KBM-7 (cell line): ENCODE data around the gene TUT4.

Experiments used
- DNase-seq: peaks from one replicate; pipeline ENCODE4 v3.0.0-alpha.2; 2015
- in situ Hi-C: fragments of 300-500 bp; cut with MboI; formaldehyde crosslinking; loops from 2 replicates; pipeline ENCODE4 v1.14.3; 2020; ENCODE audit warnings: low sequenced_read_pairs, low pct_unique_long_range_greater_than_20kb, mixed read lengths

Gene TUT4

GRCh38 chr1:52542085-52542688 is 10.7 kb downstream of the TUT4 start:
- DNase-seq, result peak; percentile 24
- in situ Hi-C loops, result no loop called here

- DNase-seq, result no peak
- in situ Hi-C loops, result no loop called here
These were observed 17.7 kb downstream of the TUT4 start for GRCh38 chr1:52534928-52535764.

- in situ Hi-C loops, result no loop called here
- DNase-seq, result no peak
These were observed 19.2 kb downstream of the TUT4 start for GRCh38 chr1:52533713-52534112.

GRCh38 chr1:52532731-52533327 is 20.1 kb downstream of the TUT4 start:
- in situ Hi-C loops, result no loop called here
- DNase-seq, result peak; percentile 39

DNA sequence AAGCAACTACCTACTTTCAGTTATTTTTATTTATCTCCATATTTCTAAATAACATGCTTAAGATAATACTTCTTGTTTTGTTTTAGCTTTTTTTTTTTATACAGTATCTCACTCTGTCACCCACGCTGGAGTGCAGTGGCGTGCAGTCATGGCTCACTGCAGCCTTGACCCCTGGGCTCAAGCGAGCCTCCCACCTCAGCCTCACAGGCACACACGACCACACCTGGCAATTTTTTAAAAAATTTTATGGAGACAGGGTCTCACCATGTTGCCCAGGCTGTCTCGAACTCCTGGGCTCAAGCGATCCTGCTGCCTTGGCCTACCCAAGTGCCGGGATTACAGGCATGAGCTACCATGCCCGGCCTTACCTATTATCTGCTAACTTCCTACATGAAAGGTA is 20.6 kb downstream of the TUT4 start:
- no peak for DNase-seq
- in situ Hi-C loops, result no loop called here

DNA sequence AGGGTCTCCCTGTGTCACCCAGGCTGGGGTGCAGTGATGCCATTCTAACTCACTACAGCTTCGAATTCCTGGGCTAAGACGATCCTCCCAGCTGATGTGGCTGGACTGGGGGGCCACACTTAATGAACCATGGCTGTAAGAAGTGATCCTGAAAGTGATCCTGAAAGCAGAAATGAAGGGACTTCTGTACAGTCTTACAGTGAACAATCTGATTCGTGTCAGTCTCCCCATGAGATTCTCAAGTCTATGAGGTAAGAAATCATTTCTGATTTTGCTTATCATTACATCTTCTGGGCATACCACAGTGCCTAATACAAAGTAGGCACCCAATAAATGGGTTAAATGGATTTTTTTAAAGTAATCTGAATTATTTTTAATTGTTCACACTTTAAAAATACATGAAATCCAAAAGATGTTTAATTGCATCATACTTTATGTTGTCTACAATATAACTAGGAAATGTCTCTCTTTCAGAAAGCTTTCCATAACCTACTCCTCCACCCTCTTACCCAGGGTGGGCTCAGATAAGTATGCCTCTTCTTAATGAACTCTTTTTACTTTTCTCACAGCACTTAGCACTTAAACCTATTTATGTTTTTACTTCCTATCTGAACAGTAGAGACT is 21.5 kb downstream of the TUT4 start:
- in situ Hi-C loops, result no loop called here
- no peak for DNase-seq

GRCh38 chr1:52530563-52531144 is 22.2 kb downstream of the TUT4 start:
- DNase-seq, result no peak
- in situ Hi-C loops, result no loop called here

DNA sequence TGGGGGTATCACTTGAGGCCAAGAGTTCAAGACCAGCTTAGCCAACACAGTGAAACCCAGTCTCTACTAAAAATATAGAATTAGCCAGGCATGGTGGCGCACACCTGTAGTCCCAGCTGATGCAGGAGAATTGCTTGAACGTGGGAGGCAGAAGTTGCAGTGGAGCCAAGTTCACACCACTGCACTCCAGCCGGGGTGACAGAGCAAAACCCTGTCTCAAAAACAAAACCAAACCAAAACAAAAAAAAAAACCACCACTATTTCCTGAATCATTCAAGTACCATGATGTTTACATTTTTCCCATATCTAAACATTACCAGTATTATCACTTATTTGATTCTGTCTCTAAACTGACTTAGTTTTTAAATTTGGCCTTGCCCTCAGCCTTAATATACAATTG is 29.5 kb downstream of the TUT4 start:
- in situ Hi-C loops, result no loop called here
- DNase-seq, result no peak

DNA sequence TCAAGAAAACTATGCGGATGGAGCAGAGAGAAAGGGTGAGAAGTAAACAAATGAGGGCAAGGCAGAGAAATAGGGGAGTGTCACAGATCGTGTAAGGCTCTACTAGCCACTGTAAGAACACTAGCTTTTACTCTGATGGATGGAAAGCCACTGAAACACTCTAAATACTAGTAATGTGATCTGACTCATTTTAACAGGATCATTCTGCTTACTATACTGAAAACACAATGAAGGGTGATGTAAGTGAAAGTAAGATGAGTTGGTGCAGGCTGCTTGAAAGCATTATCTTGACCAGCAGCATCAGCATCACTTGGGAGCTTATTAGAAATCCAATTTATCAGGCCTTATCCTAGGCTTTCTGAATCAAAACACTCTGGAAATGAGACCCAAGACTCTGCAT is 32.7 kb downstream of the TUT4 start:
- in situ Hi-C loops, result no loop called here
- DNase-seq, result no peak

DNA sequence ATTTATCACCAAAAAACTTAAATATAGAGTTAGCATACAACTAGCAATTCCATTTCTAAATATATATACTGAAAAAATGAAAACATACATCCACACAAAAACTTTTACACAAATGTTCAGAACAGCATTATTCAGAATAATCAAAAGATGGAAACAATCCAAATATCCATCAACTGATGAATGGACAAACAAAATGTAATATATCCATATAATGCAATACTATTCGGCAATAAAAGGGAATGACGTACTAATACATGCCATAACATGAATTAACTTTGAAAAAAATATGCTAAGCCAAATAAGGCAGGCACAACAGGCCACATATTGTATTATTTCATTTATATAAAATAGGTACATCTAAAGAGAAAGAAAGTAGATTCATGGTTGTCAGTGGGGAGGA is 33.9 kb downstream of the TUT4 start:
- in situ Hi-C loops, result no loop called here
- no peak for DNase-seq

DNA sequence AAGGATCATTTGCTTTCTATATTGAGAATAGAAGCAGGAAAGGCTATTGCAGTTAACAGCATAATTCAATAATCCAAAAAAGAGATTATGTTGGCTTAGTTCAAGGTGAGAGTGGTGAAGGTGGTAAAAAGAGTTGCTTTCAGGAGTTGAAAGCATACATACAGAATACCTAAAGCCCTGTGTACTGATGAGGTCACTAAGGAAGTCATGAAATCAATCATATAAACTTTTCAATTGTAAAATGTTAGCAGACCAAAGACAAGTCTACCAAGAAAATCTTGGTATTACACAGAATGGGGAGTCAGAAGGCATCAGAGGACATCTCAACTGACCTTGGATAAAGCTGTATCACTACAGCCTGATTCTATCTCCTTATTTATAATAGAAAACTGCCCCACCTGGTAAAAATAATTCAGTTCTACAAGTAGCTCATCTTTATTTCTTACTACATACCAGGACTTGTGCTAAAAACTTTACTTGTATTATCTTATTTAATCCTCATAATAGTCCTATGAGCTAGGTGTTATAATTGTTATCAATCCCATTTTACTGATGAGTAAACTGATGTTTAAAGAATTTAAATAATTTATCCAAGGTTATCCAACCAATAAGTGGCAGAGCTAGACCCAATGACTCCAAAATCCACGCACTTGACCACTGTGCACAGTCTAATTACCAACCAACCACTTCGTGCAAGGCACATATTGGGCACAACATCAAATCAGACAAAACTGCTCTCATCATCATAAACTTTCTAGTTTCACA is 40.9 kb downstream of the TUT4 start:
- in situ Hi-C loops, result no loop called here

DNA sequence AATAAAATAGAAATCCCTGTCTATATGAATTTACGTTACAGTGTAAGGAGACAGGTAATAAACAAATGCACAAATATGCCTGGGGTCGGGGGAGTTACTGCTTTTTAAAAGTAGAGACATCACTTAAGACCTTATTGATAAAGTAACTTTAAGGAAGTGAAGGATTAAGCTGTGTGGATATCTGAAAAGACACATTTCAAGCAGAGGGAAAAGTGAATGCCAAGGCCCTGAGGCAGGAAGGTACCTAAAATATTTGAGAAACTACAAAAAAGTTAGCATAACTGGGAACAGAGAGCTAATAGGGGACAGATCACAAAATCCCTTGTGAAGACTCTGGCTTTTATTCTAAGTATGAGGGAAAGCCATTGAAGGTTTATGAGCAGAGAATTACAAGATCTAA is 41.5 kb downstream of the TUT4 start:
- in situ Hi-C loops, result no loop called here
- no peak for DNase-seq

More for the DNA sequence above, 40.9 kb downstream of the TUT4 start:
- no peak for DNase-seq

DNA sequence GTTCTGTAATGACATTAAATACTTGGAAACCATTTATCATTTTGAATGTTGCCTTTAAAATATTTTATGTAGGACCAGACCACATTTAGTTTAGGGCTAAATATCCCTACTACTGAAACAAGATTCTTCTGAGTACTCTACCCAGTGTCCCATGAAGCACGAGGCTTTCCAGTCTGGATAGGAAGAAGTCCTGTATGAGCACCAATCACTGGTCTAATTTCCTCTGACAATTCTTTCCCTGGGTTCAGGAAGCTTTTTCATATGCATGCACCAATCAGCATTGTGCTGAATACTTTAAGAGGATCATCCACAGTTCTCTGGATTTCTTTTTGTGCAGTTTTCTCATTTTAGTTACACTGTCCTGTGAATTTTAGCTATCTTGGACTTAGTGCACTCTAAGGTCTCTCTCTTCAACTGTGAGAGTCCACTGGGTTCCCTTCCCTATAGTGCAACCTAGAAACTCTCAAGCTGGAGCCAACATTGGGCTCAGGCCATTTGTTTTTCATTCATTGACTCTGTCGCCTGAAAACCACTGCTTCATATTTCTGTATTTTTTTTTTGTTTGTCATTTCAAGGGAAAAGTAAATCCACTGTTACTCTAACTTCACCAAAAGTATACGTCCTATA is 45.9 kb downstream of the TUT4 start:
- in situ Hi-C loops, result no loop called here
- no peak for DNase-seq

DNA sequence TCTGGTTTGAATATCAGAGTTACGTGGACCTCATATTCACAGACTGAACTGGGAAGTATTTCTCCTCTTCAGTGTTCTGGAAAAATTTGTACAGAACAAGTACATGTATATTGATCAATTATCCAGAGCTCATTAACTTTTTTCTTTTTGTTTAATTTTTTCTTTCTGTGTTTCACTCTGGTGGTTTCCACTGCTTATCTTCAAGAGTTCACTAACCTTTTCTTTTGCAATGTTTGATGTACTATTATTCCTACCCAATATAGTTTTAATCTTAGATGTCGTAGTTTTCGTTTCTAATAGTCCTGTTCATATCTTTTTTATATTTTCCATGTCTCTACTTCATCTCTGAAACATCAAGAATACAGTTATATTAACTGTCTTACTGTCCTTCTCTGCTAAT is 46.5 kb downstream of the TUT4 start:
- DNase-seq, result no peak
- in situ Hi-C loops, result no loop called here

GRCh38 chr1:52504720-52505119 is 48.2 kb downstream of the TUT4 start:
- no peak for DNase-seq
- in situ Hi-C loops, result no loop called here

- in situ Hi-C loops, result no loop called here
- DNase-seq, result no peak
These were observed 49.2 kb downstream of the TUT4 start for GRCh38 chr1:52503706-52504105.

DNA sequence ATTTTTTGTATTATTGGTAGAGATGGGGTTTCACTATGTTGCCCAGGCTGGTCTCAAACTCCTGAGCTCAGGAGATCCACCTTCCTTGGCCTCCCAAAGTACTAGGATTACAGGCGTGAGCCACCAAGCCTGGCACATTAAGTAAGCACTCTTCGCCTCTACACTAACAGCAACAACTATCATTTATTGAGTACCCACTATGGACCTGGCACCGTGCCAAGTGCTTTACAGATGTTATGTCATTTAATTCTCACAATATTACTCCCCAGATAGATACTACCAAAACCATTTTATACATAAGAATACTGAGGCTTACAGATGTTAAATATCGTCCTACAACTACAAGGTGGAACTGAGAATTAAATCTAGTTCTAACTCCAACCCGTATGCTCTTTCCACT is 50.1 kb downstream of the TUT4 start:
- in situ Hi-C loops, result no loop called here
- no peak for DNase-seq

DNA sequence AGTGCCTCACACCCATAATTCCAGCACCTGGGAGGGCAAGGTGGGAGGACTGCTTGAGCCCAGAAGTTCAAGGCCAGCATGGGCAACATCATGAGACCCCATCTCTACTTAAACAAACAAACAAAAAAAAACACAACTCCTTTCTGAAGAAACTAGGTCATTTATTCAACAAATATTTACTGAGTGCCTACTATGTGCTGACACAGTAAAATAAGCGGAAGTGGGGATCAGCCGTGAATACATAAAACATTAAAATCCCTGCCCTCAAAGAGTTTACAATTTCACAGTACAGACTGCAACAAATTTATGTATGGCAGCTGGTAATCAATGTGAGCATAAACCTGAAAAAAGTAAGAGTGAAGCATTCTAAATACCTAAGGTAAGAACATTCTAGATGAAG is 65.3 kb downstream of the TUT4 start:
- in situ Hi-C loops, result no loop called here

More for the DNA sequence above, 65.3 kb downstream of the TUT4 start:
- no peak for DNase-seq
